K562 (cell line): ENCODE measurements around the gene CNKSR3. TPM values are rescaled to one million over a fixed set of nuclear protein-coding genes. Genes with fewer than 3 reads are reported as not detected.

Experiments used
- ATAC-seq: fragments of 200-7000 bp; cut with Tn5 transposase; 3 replicates; pipeline ENCODE4 v1.9.1; 2020; ENCODE audit warnings: moderate library complexity
- BruUV-seq: library from RNA; stranded (reverse); fragments of 400-500 nt; replicated peaks from 2 replicates; lab custom pipeline; 2021; lab: Mats Ljungman, UMichigan
- CTCF ChIA-PET: fragments of 300-600 bp; formaldehyde crosslinking; extraction: SDS; loops from one replicate; lab custom pipeline; 2021; ENCODE audit warnings: low intra/inter-chr PET ratio; lab: Yijun Ruan, JAX
- POLR2A ChIA-PET: fragments of 300-600, 350-650 bp; sonication (Branson Sonifier 250); formaldehyde crosslinking; extraction: SDS; loops from one replicate; lab custom pipeline; 2021; ENCODE audit warnings: antibody characterized with exemption, inconsistent platforms; lab: Yijun Ruan, JAX
- DNase-seq, 4 experiments: peaks; one replicate each; pipeline versions ENCODE4 v3.0.0 to v3.0.0-alpha.2; 2011 to 2018; ENCODE audit warnings: low spot score in 3 of 4, mixed read lengths in 3 of 4; ENCODE audit errors: extremely low read depth in 1 of 4
- FAIRE-seq: peaks from 2 replicates; lab custom pipeline; 2011; peaks lifted over from hg19 to GRCh38; lab: Jason Lieb, UNC
- H2AFZ ChIP-seq: 2 replicates; pipeline ENCODE4 v1.6.0; 2011; ENCODE audit warnings: low read depth, low read length, control low read depth, inconsistent platforms
- H3K27ac ChIP-seq: fragments of 200-600 bp; 3 replicates; pipeline ENCODE4 v1.8.0; 2011; ENCODE audit warnings: low read depth, mild to moderate bottlenecking, control low read depth, inconsistent platforms, low read length, moderate library complexity, mixed read lengths; ENCODE audit errors: extremely low read depth
- H3K27me3 ChIP-seq, 2 experiments: fragments of 300-600 bp in 1 of 2; 2 replicates in 1 of 2; 3 replicates in 1 of 2; pipeline versions ENCODE4 v1.6.0 to v1.8.0; 2011; ENCODE audit warnings: inconsistent platforms in 2 of 2, low read length in 2 of 2, mild to moderate bottlenecking in 1 of 2, mixed read lengths in 1 of 2, moderate library complexity in 1 of 2; ENCODE audit not compliant: control insufficient read depth in 2 of 2, insufficient read depth in 2 of 2
- H3K36me3 ChIP-seq: fragments of 300-600 bp; 3 replicates; pipeline ENCODE4 v1.8.0; 2011; ENCODE audit warnings: mild to moderate bottlenecking, low read length, inconsistent platforms; ENCODE audit not compliant: control insufficient read depth, insufficient read depth
- H3K4me1 ChIP-seq, 2 experiments: fragments of 200-600 bp in 1 of 2; replicated peaks in 1 of 2; 2 replicates in 1 of 2; 3 replicates in 1 of 2; pipeline versions ENCODE4 v1.5.1 to v1.8.0; 2011; ENCODE audit warnings: inconsistent platforms in 2 of 2, low read length in 2 of 2, mild to moderate bottlenecking in 1 of 2, mixed read lengths in 1 of 2, moderate library complexity in 1 of 2; ENCODE audit not compliant: control insufficient read depth in 2 of 2, insufficient read depth in 2 of 2
- H3K4me2 ChIP-seq: 2 replicates; pipeline ENCODE4 v1.6.1; 2011; ENCODE audit warnings: low read length, control low read depth, inconsistent platforms, mixed read lengths; ENCODE audit not compliant: insufficient read depth
- H3K4me3 ChIP-seq: fragments of 200-600 bp; sonication (generic), shearing (Covaris generic); 2 replicates; pipeline ENCODE4 v1.5.1; 2016; ENCODE audit warnings: control low read depth, inconsistent platforms
- H3K79me2 ChIP-seq: fragments of 200-600 bp; 3 replicates; pipeline ENCODE4 v1.8.0; 2011; ENCODE audit warnings: low read length, inconsistent platforms; ENCODE audit not compliant: control insufficient read depth, insufficient read depth
- H3K9ac ChIP-seq, 2 experiments: 2 replicates each; pipeline versions ENCODE4 v1.6.0 to v1.6.1; 2011; ENCODE audit warnings: low read depth in 2 of 2, low read length in 2 of 2, control low read depth in 1 of 2, inconsistent platforms in 1 of 2, mild to moderate bottlenecking in 1 of 2, mixed read lengths in 1 of 2; ENCODE audit not compliant: insufficient read depth in 1 of 2
- H3K9me1 ChIP-seq: one replicate; pipeline ENCODE4 v1.6.0; 2011; ENCODE audit warnings: inconsistent platforms, mild to moderate bottlenecking, low read length, moderate library complexity; ENCODE audit not compliant: control insufficient read depth, insufficient read depth
- H3K9me3 ChIP-seq: replicated peaks from 2 replicates; pipeline ENCODE4 v1.5.1; 2011; ENCODE audit warnings: low read depth, low read length, inconsistent platforms; ENCODE audit not compliant: control insufficient read depth, insufficient read depth
- H4K20me1 ChIP-seq: replicated peaks from 2 replicates; pipeline ENCODE4 v1.6.1; 2011; ENCODE audit warnings: low read length, inconsistent platforms, mixed read lengths; ENCODE audit not compliant: control insufficient read depth, insufficient read depth
- BRCA1 ChIP-seq, 2 experiments: fragments of 450-650 bp in 1 of 2; sonication (generic) in 1 of 2; formaldehyde crosslinking in 1 of 2; IDR thresholded peaks; 2 replicates each; pipeline versions ENCODE4 v1.5.0 to v1.6.1; 2017 to 2020; ENCODE audit warnings: mild to moderate bottlenecking in 1 of 2, missing genetic modification reagents in 1 of 2
- FOXK2 ChIP-seq, 2 experiments: fragments of 450-650 bp; IDR thresholded peaks in 1 of 2; conservative IDR thresholded peaks in 1 of 2; 2 replicates each; pipeline ENCODE4 v1.6.1; 2016; ENCODE audit warnings: low read depth in 2 of 2, mild to moderate bottlenecking in 1 of 2
- GTF2A2 ChIP-seq: IDR thresholded peaks from 2 replicates; pipeline ENCODE4 v1.6.1; 2016; ENCODE audit warnings: mild to moderate bottlenecking, missing genetic modification characterization, missing compliant biosample characterization
- MAFF ChIP-seq: IDR thresholded peaks from 2 replicates; pipeline ENCODE4 v1.6.1; 2012; ENCODE audit warnings: low read length, improper control_type of control experiment
- NFIX ChIP-seq: fragments of 250-450 bp; sonication (Bioruptor Pico); IDR thresholded peaks from 2 replicates; pipeline ENCODE4 v1.4.0; 2020; ENCODE audit warnings: low read depth, mild to moderate bottlenecking, moderate library complexity
- NR2C2 ChIP-seq, 2 experiments: fragments of 200-800 bp in 1 of 2; sonication (Bioruptor generic) in 1 of 2; sonication (generic) in 1 of 2; formaldehyde crosslinking in 1 of 2; IDR thresholded peaks; 2 replicates each; pipeline versions ENCODE4 v1.6.1 to v1.8.0; 2016 to 2022; ENCODE audit warnings: mild to moderate bottlenecking in 1 of 2, missing compliant biosample characterization in 1 of 2, missing genetic modification characterization in 1 of 2, missing genetic modification reagents in 1 of 2
- PHF21A ChIP-seq: fragments of 450-650 bp; IDR thresholded peaks from 2 replicates; pipeline ENCODE4 v1.6.1; 2017; ENCODE audit warnings: low read depth, borderline replicate concordance
- SRSF3 ChIP-seq: fragments of 200-400 bp; formaldehyde crosslinking; IDR thresholded peaks from 2 replicates; pipeline ENCODE4 v1.6.1; 2016; ENCODE audit warnings: mild to moderate bottlenecking, low read length, moderate library complexity; ENCODE audit not compliant: insufficient read depth
- ZNF24 ChIP-seq: fragments of 450-650 bp; IDR thresholded peaks from 2 replicates; pipeline ENCODE4 v1.6.1; 2016
- ZNF253 ChIP-seq: fragments of 250-450 bp; sonication (Bioruptor Pico); conservative IDR thresholded peaks from 2 replicates; pipeline ENCODE4 v1.6.1; 2021; ENCODE audit warnings: mild to moderate bottlenecking
- WGBS: fragments of 100-300 bp; shearing (Covaris generic); methylation state at CpG from one replicate; pipeline ENCODE4 v1.1.6; 2016; ENCODE audit warnings: low coverage, mixed read lengths; ENCODE audit not compliant: insufficient coverage; ENCODE audit errors: missing lambda C conversion rate; 5-methylcytosine and 5-hydroxymethylcytosine counted together
- in situ Hi-C: fragments of 300-500 bp; cut with MboI; formaldehyde crosslinking; loops from 4 replicates; pipeline ENCODE4 v1.15.0; 2018; ENCODE audit warnings: inconsistent platforms, mixed read lengths
- intact Hi-C: fragments of 100-400 bp; cut with micrococcal nuclease; formaldehyde crosslinking; loops from 2 replicates; pipeline ENCODE4 v1.14.2; 2022
- polyA plus RNA-seq, 8 experiments: library from polyadenylated mRNA; depleted of rRNA in 4 of 8; stranded (reverse) in 5 of 8; unstranded in 3 of 8; fragments of >200 nt; fragmentation: Nextera tagmentation in 2 of 8; fragmentation: Illumina TruSeq in 1 of 8; extraction: Ambion mirVana in 2 of 8; extraction: Trizol in 1 of 8; gene quantifications; 2 replicates each; pipeline versions ENCODE4 v1.2.1 to v1.2.3, GENCODE V29; 2011 to 2014; ENCODE audit warnings: inconsistent platforms in 1 of 8, missing spikeins in 1 of 8
- total RNA-seq, 7 experiments: library from RNA; depleted of rRNA in 6 of 7; stranded (reverse); fragments of >200 nt in 6 of 7; fragmentation: Illumina TruSeq in 2 of 7; extraction: Trizol in 2 of 7; gene quantifications; 2 replicates each; pipeline versions ENCODE4 v1.2.1 to v1.2.3, GENCODE V29; 2011 to 2021; ENCODE audit warnings: low replicate concordance in 1 of 7
- TF ChIP-seq, protein P1 (sequence below): fragments of 250-450 bp; sonication (Bioruptor Pico); IDR thresholded peaks from 2 replicates; pipeline ENCODE4 v1.8.0; 2022; ENCODE audit warnings: inconsistent platforms
- TF ChIP-seq, protein P2 (sequence below), 2 experiments: fragments of 450-650 bp; IDR thresholded peaks; 2 replicates each; pipeline ENCODE4 v1.6.1; 2016
- TF ChIP-seq, protein P3 (sequence below): fragments of 450-650 bp; IDR thresholded peaks from 2 replicates; pipeline ENCODE4 v1.6.1; 2016; ENCODE audit warnings: low read depth, mild to moderate bottlenecking, moderate library complexity

Gene CNKSR3
- total and polyA plus RNA-seq, 9 of the 15 experiments (the other 6 are each of a cell fraction or from before 2014, with no cell fraction given) = 4.5 to 29.6 (median 9.5) TPM

DNA sequence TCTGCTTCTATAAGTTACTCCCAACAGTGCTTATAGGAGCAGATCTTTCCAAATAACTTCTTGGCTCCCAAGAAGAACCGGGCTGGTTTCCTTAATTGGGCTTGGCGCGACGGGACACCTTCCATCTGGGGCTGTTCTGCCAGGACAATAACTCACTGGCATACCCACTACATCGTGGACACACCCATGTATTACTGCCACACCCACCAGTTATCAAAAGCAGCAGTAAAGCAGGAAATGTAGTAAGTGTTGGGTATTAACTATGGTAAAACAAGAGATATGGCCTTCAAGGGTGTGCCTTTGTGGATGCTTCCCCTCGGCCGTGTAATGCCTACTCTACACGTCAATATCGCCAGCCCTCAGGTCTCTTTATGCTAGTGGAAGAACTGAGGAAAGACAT, 24.7 kb downstream of the CNKSR3 start:
- Histone ChIP-seq H3K79me2 (peaks cover 65% of the 10 kb centered on the region), H3K36me3 (peaks cover 8% of the 10 kb centered on the region), H3K9ac (no peak overlapping the region), H3K4me1 (peaks cover 2 to 4% of the 10 kb centered on the region in 2 experiments; a peak in 3 of 5 replicates), H3K4me2 (no peak overlapping the region), H3K27ac (no peak overlapping the region), H3K27me3 (no peaks in the 10 kb centered on the region), H4K20me1 (peaks cover 9% of the 10 kb centered on the region), H3K9me3 (no peaks in the 10 kb centered on the region), H3K9me1 (no peaks in the 10 kb centered on the region), H3K4me3 (no peak overlapping the region), H2AFZ (no peak overlapping the region)
- ChIA-PET CTCF (no interaction called here), POLR2A (no interaction called here)
- 60% methylated on average over 9 of the region's 9 CpGs for WGBS
- ATAC-seq (peak; percentile 30; the same call in 2 of the 3 replicates), FAIRE-seq (no peak), DNase-seq (no peak)
- intact Hi-C loops (no loop called here), in situ Hi-C loops (no loop called here)
- BruUV-seq = no TSS peak
- TF ChIP-seq GTF2A2 (tag) (no peak), SRSF3 (no peak)
- TF ChIP-seq, protein P1, sequence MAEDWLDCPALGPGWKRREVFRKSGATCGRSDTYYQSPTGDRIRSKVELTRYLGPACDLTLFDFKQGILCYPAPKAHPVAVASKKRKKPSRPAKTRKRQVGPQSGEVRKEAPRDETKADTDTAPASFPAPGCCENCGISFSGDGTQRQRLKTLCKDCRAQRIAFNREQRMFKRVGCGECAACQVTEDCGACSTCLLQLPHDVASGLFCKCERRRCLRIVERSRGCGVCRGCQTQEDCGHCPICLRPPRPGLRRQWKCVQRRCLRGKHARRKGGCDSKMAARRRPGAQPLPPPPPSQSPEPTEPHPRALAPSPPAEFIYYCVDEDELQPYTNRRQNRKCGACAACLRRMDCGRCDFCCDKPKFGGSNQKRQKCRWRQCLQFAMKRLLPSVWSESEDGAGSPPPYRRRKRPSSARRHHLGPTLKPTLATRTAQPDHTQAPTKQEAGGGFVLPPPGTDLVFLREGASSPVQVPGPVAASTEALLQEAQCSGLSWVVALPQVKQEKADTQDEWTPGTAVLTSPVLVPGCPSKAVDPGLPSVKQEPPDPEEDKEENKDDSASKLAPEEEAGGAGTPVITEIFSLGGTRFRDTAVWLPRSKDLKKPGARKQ = no peak

DNA sequence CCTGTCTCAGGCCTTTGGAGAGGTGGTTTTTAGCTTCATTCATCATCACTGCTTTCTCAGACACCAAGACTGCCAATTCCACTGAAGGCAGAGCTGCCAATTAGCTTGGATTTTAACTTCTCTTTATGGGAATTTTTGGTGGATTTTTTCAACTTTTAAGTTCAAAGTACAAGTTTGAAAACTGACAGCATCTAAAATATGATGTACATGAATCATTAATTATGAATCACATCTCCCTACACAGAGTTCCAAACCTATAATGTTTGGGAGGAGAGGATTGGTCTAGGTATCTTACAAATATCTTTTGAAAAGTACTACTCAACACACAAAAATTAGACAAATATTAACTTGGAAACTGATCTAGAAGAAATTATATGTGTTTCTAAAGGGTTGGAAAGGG, 25.5 kb downstream of the CNKSR3 start:
- CTCF ChIA-PET = no interaction called here
- H3K4me1 ChIP-seq = peaks cover 6 to 7% of the 10 kb centered on the region in 2 experiments; a peak in 4 of 5 replicates
- no peak for TF ChIP-seq PHF21A
- TF ChIP-seq MAFF = no peak
- TF ChIP-seq NFIX (CRISPR knock-in tag) = no peak
- TF ChIP-seq FOXK2 (conservative IDR thresholded peaks at IDR 0.05 in 1 of 2, IDR thresholded peaks at IDR 0.05 in 1 of 2; ENCODE audit: low read depth in 2 of 2) = no peak
- TF ChIP-seq, protein P2, sequence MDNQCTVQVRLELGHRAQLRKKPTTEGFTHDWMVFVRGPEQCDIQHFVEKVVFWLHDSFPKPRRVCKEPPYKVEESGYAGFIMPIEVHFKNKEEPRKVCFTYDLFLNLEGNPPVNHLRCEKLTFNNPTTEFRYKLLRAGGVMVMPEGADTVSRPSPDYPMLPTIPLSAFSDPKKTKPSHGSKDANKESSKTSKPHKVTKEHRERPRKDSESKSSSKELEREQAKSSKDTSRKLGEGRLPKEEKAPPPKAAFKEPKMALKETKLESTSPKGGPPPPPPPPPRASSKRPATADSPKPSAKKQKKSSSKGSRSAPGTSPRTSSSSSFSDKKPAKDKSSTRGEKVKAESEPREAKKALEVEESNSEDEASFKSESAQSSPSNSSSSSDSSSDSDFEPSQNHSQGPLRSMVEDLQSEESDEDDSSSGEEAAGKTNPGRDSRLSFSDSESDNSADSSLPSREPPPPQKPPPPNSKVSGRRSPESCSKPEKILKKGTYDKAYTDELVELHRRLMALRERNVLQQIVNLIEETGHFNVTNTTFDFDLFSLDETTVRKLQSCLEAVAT (IDR thresholded peaks at IDR 0.05) = no peak
- TF ChIP-seq, protein P3, sequence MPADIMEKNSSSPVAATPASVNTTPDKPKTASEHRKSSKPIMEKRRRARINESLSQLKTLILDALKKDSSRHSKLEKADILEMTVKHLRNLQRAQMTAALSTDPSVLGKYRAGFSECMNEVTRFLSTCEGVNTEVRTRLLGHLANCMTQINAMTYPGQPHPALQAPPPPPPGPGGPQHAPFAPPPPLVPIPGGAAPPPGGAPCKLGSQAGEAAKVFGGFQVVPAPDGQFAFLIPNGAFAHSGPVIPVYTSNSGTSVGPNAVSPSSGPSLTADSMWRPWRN = no peak
- TF ChIP-seq ZNF253 (CRISPR knock-in tag) = no peak
- no peak for TF ChIP-seq BRCA1 (IDR thresholded peaks at IDR 0.05)
- no peak for TF ChIP-seq BRCA1 (CRISPR knock-in tag; IDR thresholded peaks at IDR 0.05)
- TF ChIP-seq ZNF24 = no peak
- no peak for TF ChIP-seq NR2C2 (CRISPR knock-in tag; IDR thresholded peaks at IDR 0.05)
- TF ChIP-seq NR2C2 (tag; IDR thresholded peaks at IDR 0.05) = no peak

More for the DNA sequence above, 25.5 kb downstream of the CNKSR3 start:
- in situ Hi-C loops (no loop called here), intact Hi-C loops (no loop called here)
- FAIRE-seq (no peak), DNase-seq (no peak), ATAC-seq (no peak)
- POLR2A ChIA-PET = interaction anchor here (0.6 to 0.7 kb wide), 2 partner anchors 20 to 251 kb away, joined by 3 read pairs; no protein-coding TSS in a partner anchor
- H3K9me1 ChIP-seq = no peaks in the 10 kb centered on the region
- peaks cover 8% of the 10 kb centered on the region for H3K36me3 ChIP-seq
- H2AFZ ChIP-seq = no peak overlapping the region
- H3K9me3 ChIP-seq = no peaks in the 10 kb centered on the region
- H3K27me3 ChIP-seq = no peaks in the 10 kb centered on the region
- no peak overlapping the region for H3K4me2 ChIP-seq
- no peak overlapping the region for H3K4me3 ChIP-seq
- H3K79me2 ChIP-seq = peaks cover 65% of the 10 kb centered on the region
- H3K9ac ChIP-seq = no peak overlapping the region
- peaks cover 9% of the 10 kb centered on the region for H4K20me1 ChIP-seq
- no TSS peak for BruUV-seq
- H3K27ac ChIP-seq = no peak overlapping the region
